ENCODE data around the gene ANKRD12.
"Not testable (repeated sequence)": the region's sequence is repeated elsewhere in the genome, so short reads cannot be mapped to it uniquely, and the experiment has no call there.

Gene ANKRD12

GRCh38 chr18:9234528-9234927 lies 97.9 kb downstream of the ANKRD12 start:
- DNase-seq = no peak

- no peak for DNase-seq
Measured at GRCh38 chr18:9237981-9238380, 101.4 kb downstream of the ANKRD12 start.

- no peak for DNase-seq
Measured at GRCh38 chr18:9239720-9240119, 103.1 kb downstream of the ANKRD12 start.

- no peak for DNase-seq
Measured at GRCh38 chr18:9240270-9240669, 103.7 kb downstream of the ANKRD12 start.

- no peak for DNase-seq
Measured at GRCh38 chr18:9243029-9243428, 106.4 kb downstream of the ANKRD12 start.

- DNase-seq = no peak
Measured at GRCh38 chr18:9244376-9244775, 107.8 kb downstream of the ANKRD12 start.

GRCh38 chr18:9248661-9249060 lies 112.1 kb downstream of the ANKRD12 start:
- no peak for DNase-seq

GRCh38 chr18:9249254-9249653 lies 112.7 kb downstream of the ANKRD12 start:
- no peak for DNase-seq

GRCh38 chr18:9259173-9259572 lies 122.6 kb downstream of the ANKRD12 start:
- no peak for DNase-seq

- no peak for DNase-seq
Measured at GRCh38 chr18:9260388-9261380, 124.1 kb downstream of the ANKRD12 start.

- DNase-seq = no peak
Measured at GRCh38 chr18:9263264-9263663, 126.7 kb downstream of the ANKRD12 start.

GRCh38 chr18:9264797-9265196 lies 128.2 kb downstream of the ANKRD12 start:
- not testable (repeated sequence) for DNase-seq

- no peak for DNase-seq
Measured at GRCh38 chr18:9273221-9273620, 136.6 kb downstream of the ANKRD12 start.

GRCh38 chr18:9275890-9276289 lies 139.3 kb downstream of the ANKRD12 start:
- no peak for DNase-seq

GRCh38 chr18:9278028-9278427 lies 141.4 kb downstream of the ANKRD12 start:
- no peak for DNase-seq

- no peak for DNase-seq
Measured at GRCh38 chr18:9280849-9281248, 144.3 kb downstream of the ANKRD12 start.

- DNase-seq = no peak
Measured at GRCh38 chr18:9281780-9282179, 145.2 kb downstream of the ANKRD12 start.

GRCh38 chr18:9283791-9284190 lies 147.2 kb downstream of the ANKRD12 start:
- DNase-seq = no peak

- no peak for DNase-seq
Measured at GRCh38 chr18:9285604-9286003, 149.0 kb downstream of the ANKRD12 start.

GRCh38 chr18:9287036-9287435 lies 150.5 kb downstream of the ANKRD12 start:
- no peak for DNase-seq

GRCh38 chr18:9289698-9290097 lies 153.1 kb downstream of the ANKRD12 start:
- no peak for DNase-seq

GRCh38 chr18:9290156-9290555 lies 153.6 kb downstream of the ANKRD12 start:
- DNase-seq = no peak

- no peak for DNase-seq
Measured at GRCh38 chr18:9292047-9292446, 155.5 kb downstream of the ANKRD12 start.

- no peak for DNase-seq
Measured at GRCh38 chr18:9293948-9294347, 157.4 kb downstream of the ANKRD12 start.

All from activated CD4-positive, CD25-positive, alpha-beta regulatory T cell (primary cell).